Measurements from ENCODE around the gene HORMAD1.
"Not testable (repeated sequence)": the region's sequence is repeated elsewhere in the genome, so short reads cannot be mapped to it uniquely, and the experiment has no call there.

DNA sequence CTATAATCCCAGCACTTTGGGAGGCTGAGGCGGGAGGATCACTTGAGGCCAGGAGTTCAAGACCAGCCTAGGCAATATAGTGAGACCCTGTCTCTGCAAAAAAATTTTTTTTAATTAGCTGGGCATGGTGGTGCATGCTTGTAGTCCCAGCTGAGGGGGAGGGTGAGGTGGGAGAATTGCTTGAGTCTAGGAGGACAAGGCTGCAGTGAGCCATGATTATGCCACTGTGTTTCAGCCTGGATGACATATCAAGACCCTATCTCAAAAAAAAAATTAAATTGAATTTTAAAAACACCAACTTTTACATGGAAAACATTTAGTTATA, 45.2 kb upstream of the HORMAD1 start:
- not testable (repeated sequence) for TF ChIP-seq GATA2 (IDR thresholded peaks at IDR 0.05; ENCODE audit: insufficient read depth, insufficient read length, low read depth, low read length); POLR2AphosphoS5 (IDR thresholded peaks at IDR 0.05; ENCODE audit: insufficient read depth, low read depth, low read length); POLR2A (IDR thresholded peaks at IDR 0.05; ENCODE audit: low read depth, low read length); MAX (IDR thresholded peaks at IDR 0.05; ENCODE audit: insufficient read depth, insufficient read length); EZH2 (IDR thresholded peaks at IDR 0.05; ENCODE audit: borderline replicate concordance, low read depth, low read length, severe bottlenecking); FOS (IDR thresholded peaks at IDR 0.05; ENCODE audit: borderline replicate concordance, insufficient read depth, low read length); MYC (IDR thresholded peaks at IDR 0.05; ENCODE audit: low read depth, low read length); JUN (IDR thresholded peaks at IDR 0.05; ENCODE audit: borderline replicate concordance, insufficient read depth, insufficient read length, low read depth)
- TF ChIP-seq, protein P1, sequence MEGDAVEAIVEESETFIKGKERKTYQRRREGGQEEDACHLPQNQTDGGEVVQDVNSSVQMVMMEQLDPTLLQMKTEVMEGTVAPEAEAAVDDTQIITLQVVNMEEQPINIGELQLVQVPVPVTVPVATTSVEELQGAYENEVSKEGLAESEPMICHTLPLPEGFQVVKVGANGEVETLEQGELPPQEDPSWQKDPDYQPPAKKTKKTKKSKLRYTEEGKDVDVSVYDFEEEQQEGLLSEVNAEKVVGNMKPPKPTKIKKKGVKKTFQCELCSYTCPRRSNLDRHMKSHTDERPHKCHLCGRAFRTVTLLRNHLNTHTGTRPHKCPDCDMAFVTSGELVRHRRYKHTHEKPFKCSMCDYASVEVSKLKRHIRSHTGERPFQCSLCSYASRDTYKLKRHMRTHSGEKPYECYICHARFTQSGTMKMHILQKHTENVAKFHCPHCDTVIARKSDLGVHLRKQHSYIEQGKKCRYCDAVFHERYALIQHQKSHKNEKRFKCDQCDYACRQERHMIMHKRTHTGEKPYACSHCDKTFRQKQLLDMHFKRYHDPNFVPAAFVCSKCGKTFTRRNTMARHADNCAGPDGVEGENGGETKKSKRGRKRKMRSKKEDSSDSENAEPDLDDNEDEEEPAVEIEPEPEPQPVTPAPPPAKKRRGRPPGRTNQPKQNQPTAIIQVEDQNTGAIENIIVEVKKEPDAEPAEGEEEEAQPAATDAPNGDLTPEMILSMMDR (IDR thresholded peaks at IDR 0.05; ENCODE audit: extremely low read depth in 1 of 2, insufficient read depth in 1 of 2, low read depth in 1 of 2, low read length in 2 of 2): not testable (repeated sequence)

All from endothelial cell of umbilical vein (primary cell).